GM23248 (cell line): ENCODE measurements around the gene SEMA3D.

Experiments used
- EZH2 ChIP-seq: fragments of 200-600 bp; sonication (generic); IDR thresholded peaks from 2 replicates; pipeline ENCODE4 v1.6.1; 2018; ENCODE audit warnings: antibody characterized with exemption, mild to moderate bottlenecking; ENCODE audit not compliant: insufficient read depth, poor library complexity, severe bottlenecking
- EZH2phosphoT487 ChIP-seq: fragments of 200-600 bp; sonication (generic); IDR thresholded peaks from 2 replicates; pipeline ENCODE4 v1.6.1; 2018; ENCODE audit warnings: antibody characterized with exemption, moderate library complexity, mild to moderate bottlenecking, low read depth; ENCODE audit not compliant: insufficient read depth

- TF ChIP-seq EZH2phosphoT487, result no peak
- TF ChIP-seq EZH2, result no peak
These were observed 1.3 kb downstream of the SEMA3D start for GRCh38 chr7:85185424-85186082.
